ENCODE results near the gene CAMK2B. TPM values are rescaled to one million over a fixed set of nuclear protein-coding genes. Genes with fewer than 3 reads are reported as not detected.

Gene CAMK2B
- total RNA-seq, 1 donor from 2014 or later: 9.3 TPM

- no peak overlapping the region for H3K27ac Mint-ChIP-seq
- no peaks in the 10 kb centered on the region for H3K36me3 Mint-ChIP-seq (ENCODE audit: insufficient read depth)
- peaks cover 9% of the 10 kb centered on the region for H3K27me3 Mint-ChIP-seq
- H3K4me3 Mint-ChIP-seq (ENCODE audit: low read depth): no peak overlapping the region
- TF ChIP-seq, protein P1, sequence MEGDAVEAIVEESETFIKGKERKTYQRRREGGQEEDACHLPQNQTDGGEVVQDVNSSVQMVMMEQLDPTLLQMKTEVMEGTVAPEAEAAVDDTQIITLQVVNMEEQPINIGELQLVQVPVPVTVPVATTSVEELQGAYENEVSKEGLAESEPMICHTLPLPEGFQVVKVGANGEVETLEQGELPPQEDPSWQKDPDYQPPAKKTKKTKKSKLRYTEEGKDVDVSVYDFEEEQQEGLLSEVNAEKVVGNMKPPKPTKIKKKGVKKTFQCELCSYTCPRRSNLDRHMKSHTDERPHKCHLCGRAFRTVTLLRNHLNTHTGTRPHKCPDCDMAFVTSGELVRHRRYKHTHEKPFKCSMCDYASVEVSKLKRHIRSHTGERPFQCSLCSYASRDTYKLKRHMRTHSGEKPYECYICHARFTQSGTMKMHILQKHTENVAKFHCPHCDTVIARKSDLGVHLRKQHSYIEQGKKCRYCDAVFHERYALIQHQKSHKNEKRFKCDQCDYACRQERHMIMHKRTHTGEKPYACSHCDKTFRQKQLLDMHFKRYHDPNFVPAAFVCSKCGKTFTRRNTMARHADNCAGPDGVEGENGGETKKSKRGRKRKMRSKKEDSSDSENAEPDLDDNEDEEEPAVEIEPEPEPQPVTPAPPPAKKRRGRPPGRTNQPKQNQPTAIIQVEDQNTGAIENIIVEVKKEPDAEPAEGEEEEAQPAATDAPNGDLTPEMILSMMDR (IDR thresholded peaks at IDR 0.05; ENCODE audit: unreplicated experiment): no peak
- no peak for DNase-seq (ENCODE audit: low spot score, unreplicated experiment)
- no peaks in the 10 kb centered on the region for H3K9me3 Mint-ChIP-seq (ENCODE audit: low read depth)
- H3K4me1 Mint-ChIP-seq (ENCODE audit: low read depth): peaks cover 3% of the 10 kb centered on the region
Observed at GRCh38 chr7:44220046-44220357, 105.4 kb downstream of the CAMK2B start.

GRCh38 chr7:44219371-44220045, 105.9 kb downstream of the CAMK2B start:
- peaks cover 9% of the 10 kb centered on the region for H3K27me3 Mint-ChIP-seq
- no peaks in the 10 kb centered on the region for H3K36me3 Mint-ChIP-seq (ENCODE audit: insufficient read depth)
- TF ChIP-seq, protein P1 (IDR thresholded peaks at IDR 0.05; ENCODE audit: unreplicated experiment): no peak
- no peaks in the 10 kb centered on the region for H3K9me3 Mint-ChIP-seq (ENCODE audit: low read depth)
- no peak overlapping the region for H3K27ac Mint-ChIP-seq
- no peak overlapping the region for H3K4me3 Mint-ChIP-seq (ENCODE audit: low read depth)
- no peak for DNase-seq (ENCODE audit: low spot score, unreplicated experiment)
- H3K4me1 Mint-ChIP-seq (ENCODE audit: low read depth): peaks cover 3% of the 10 kb centered on the region

- no peak for DNase-seq (ENCODE audit: low spot score, unreplicated experiment)
- H3K27ac Mint-ChIP-seq: peak overlapping the region; percentile 27
- no peak overlapping the region for H3K4me3 Mint-ChIP-seq (ENCODE audit: low read depth)
- peaks cover 3% of the 10 kb centered on the region for H3K4me1 Mint-ChIP-seq (ENCODE audit: low read depth)
- TF ChIP-seq, protein P1 (IDR thresholded peaks at IDR 0.05; ENCODE audit: unreplicated experiment): peak; percentile 21
- peaks cover 5% of the 10 kb centered on the region for H3K27me3 Mint-ChIP-seq
- no peaks in the 10 kb centered on the region for H3K36me3 Mint-ChIP-seq (ENCODE audit: insufficient read depth)
- H3K9me3 Mint-ChIP-seq (ENCODE audit: low read depth): no peaks in the 10 kb centered on the region
Observed at GRCh38 chr7:44218418-44219201, 106.8 kb downstream of the CAMK2B start.

- peaks cover 3% of the 10 kb centered on the region for H3K4me1 Mint-ChIP-seq (ENCODE audit: low read depth)
- peaks cover 4% of the 10 kb centered on the region for H3K27me3 Mint-ChIP-seq
- TF ChIP-seq, protein P1 (IDR thresholded peaks at IDR 0.05; ENCODE audit: unreplicated experiment): no peak
- H3K9me3 Mint-ChIP-seq (ENCODE audit: low read depth): no peaks in the 10 kb centered on the region
- H3K27ac Mint-ChIP-seq: peak overlapping the region; percentile 27
- no peak overlapping the region for H3K4me3 Mint-ChIP-seq (ENCODE audit: low read depth)
- H3K36me3 Mint-ChIP-seq (ENCODE audit: insufficient read depth): no peaks in the 10 kb centered on the region
- DNase-seq (ENCODE audit: low spot score, unreplicated experiment): no peak
Observed at GRCh38 chr7:44217852-44218402, 107.5 kb downstream of the CAMK2B start.

- no peaks in the 10 kb centered on the region for H3K9me3 Mint-ChIP-seq (ENCODE audit: low read depth)
- no peak overlapping the region for H3K4me3 Mint-ChIP-seq (ENCODE audit: low read depth)
- H3K36me3 Mint-ChIP-seq (ENCODE audit: insufficient read depth): no peaks in the 10 kb centered on the region
- peaks cover 4% of the 10 kb centered on the region for H3K27me3 Mint-ChIP-seq
- DNase-seq (ENCODE audit: low spot score, unreplicated experiment): no peak
- peaks cover 3% of the 10 kb centered on the region for H3K4me1 Mint-ChIP-seq (ENCODE audit: low read depth)
- no peak overlapping the region for H3K27ac Mint-ChIP-seq
- TF ChIP-seq, protein P1 (IDR thresholded peaks at IDR 0.05; ENCODE audit: unreplicated experiment): no peak
Observed at GRCh38 chr7:44217223-44217714, 108.1 kb downstream of the CAMK2B start.

All from progenitor cell of endocrine pancreas (in vitro differentiated cells).